ENCODE data around the gene ATP2B3.

Gene ATP2B3

GRCh38 chrX:153539171-153539978, 21.9 kb downstream of the ATP2B3 start:
- DNase-seq: peak; percentile 85

- DNase-seq: no peak
Observed at GRCh38 chrX:153539979-153540358, 22.5 kb downstream of the ATP2B3 start.

DNA sequence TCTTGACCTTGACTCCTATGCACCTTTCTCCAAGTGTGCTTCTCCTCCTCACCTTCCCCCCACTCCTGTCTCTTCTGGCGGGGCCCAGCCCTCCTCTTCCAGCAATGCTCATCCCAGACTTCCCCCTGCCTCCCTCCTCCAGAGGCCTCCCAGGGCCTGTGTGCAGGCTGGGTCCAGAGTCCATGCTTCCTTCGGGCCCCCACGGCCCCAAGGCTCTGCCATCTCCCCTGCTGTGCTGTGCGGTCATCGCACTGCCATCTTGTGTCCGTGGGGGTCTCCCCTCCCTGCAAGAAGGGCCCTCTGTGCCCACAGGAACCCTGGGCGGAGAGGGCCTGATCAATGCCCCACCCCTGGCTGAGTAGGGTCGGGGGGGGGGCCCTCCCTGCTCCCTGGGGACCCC, 27.3 kb downstream of the ATP2B3 start:
- DNase-seq: no peak

DNA sequence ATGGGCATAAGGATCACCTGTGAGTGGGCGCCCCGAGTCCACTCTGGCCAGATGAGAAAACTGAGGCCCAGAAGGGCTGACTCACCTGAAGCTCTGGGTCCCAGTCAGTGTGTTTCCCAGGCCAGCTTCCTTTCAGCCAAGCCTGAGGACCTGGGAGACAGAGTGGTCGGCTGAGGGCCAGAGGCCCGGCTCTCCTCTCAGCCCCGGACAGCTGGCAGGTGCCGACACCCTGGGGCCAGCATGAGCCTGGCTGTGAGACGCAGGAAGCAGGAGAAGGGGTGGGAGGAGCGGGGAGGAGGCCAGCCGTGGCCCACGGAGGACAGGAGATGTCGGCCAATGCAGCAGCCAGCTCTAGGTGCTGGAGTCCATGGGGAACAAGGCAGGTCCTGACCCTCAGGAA, 28.9 kb downstream of the ATP2B3 start:
- no peak for DNase-seq

GRCh38 chrX:153547195-153547594, 29.8 kb downstream of the ATP2B3 start:
- DNase-seq: no peak

GRCh38 chrX:153549231-153549630, 31.8 kb downstream of the ATP2B3 start:
- no peak for DNase-seq

- DNase-seq: no peak
Observed at GRCh38 chrX:153549807-153550206, 32.4 kb downstream of the ATP2B3 start.

DNA sequence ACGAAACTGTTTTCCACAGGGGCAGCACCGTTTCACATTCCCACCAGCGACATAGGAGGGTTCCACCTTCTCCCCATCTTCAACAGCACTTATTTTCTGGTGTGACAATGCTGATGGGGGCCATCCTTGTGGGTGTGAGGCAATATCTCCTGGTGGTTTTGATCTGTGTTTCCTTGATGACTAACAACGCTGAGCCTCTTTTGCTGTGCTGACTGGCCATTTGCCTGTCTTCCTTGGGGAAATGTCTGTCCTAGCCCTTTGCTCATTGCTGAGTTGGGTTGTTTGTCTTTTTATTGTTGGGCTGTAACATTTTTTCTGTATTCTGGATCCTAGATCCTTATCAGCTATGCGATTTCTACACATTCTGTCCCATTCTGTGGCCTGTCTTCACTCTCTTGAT, 33.7 kb downstream of the ATP2B3 start:
- DNase-seq: no peak

DNA sequence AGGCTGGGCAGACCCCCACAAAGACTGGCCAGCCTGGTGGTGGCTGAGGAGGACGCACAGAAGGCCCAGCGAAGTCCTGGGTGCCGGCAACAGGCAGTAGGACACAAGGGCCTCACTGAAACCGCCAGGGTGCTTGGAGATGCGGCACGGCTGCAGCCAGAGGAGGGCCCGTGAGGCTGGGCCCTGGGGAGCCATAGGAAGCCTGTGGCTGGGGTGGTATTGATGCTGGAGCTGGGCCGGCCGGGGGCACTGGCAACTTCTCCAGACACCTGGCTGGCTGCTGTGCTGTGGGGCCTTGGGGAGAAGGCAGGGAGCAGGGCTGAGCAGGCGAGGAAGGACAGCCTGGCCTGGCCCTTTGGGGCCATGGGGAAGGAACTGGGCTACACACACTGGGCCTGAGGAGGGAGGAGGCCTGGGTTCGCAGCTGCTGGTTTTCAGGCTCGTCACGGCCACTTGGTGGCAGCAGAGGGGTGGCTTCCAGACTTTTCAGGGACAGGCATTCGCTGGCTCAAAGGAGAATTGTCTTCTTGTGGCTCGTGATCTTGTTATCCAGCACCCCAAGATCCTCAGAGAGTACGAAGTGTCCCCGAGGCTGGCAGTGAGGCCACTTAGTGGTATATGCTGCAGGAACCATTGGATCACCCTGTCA, 37.2 kb downstream of the ATP2B3 start:
- peak; percentile 83 for DNase-seq

GRCh38 chrX:153556767-153557166, 39.3 kb downstream of the ATP2B3 start:
- DNase-seq: no peak

DNA sequence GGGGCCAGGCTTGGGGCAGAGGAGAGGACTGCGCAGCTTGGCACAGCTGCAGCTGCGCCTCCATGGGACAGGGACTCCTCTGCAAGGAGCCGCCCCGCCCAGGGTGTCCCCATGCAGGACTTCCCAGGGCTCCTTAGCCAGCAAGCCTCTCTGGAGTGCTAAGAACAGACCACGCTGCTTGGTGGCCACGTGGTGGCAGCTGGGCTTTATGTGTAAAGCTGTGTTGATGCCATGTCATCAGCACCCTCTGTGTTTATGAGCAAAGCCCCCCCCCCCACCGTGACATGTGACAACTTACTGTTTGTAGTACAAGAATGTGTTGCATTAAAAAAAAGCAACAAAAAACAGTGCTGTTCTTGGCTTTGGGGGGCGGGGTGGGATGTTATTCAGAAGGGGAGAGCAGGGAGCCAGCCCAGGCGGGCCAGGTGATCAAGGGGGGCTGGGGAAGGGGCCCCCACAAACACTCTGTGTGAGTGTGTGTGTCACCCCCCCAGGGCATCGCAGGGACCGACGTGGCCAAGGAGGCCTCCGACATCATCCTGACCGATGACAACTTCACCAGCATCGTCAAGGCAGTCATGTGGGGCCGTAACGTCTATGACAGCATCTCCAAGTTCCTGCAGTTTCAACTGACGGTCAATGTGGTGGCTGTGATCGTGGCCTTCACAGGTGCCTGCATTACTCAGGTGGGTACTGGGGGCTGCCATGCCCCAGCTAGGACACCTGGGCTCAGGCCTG, 40.3 kb downstream of the ATP2B3 start:
- DNase-seq: no peak

GRCh38 chrX:153560000-153560399, 42.6 kb downstream of the ATP2B3 start:
- no peak for DNase-seq

- no peak for DNase-seq
Observed at GRCh38 chrX:153560466-153560865, 43.0 kb downstream of the ATP2B3 start.

GRCh38 chrX:153561337-153561736, 43.9 kb downstream of the ATP2B3 start:
- DNase-seq: no peak

- no peak for DNase-seq
Observed at GRCh38 chrX:153562546-153562945, 45.1 kb downstream of the ATP2B3 start.

DNA sequence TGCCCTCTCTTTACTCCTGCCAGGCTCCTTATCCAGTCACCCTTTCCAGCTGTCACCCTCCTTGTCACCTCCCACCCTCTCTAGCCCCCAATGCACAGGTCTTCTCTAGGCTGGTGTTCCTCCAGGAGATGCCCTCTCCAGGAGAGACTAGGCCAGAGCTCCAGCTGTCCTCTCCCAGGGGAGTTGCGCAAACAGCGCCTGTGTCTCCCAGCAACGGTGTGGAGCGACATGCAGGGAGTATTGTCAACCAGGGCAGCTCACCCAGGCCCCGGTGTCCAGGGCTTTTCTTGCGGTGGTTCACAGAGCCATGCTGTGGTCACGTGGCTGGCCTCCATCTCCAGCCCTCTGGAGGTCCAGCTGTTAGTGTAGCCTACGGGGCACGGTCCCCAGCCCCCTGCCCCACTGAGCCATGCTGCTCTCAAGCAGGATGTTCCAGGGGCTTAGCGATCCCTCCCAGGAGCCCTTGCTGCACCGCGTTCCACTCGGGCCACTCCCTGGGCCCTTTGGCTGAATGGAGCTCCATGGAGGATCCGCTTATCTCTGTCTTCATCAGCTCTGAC, 46.7 kb downstream of the ATP2B3 start:
- DNase-seq: no peak

GRCh38 chrX:153565996-153566580, 48.6 kb downstream of the ATP2B3 start:
- DNase-seq: no peak

GRCh38 chrX:153568451-153569011, 51.1 kb downstream of the ATP2B3 start:
- DNase-seq: no peak

DNA sequence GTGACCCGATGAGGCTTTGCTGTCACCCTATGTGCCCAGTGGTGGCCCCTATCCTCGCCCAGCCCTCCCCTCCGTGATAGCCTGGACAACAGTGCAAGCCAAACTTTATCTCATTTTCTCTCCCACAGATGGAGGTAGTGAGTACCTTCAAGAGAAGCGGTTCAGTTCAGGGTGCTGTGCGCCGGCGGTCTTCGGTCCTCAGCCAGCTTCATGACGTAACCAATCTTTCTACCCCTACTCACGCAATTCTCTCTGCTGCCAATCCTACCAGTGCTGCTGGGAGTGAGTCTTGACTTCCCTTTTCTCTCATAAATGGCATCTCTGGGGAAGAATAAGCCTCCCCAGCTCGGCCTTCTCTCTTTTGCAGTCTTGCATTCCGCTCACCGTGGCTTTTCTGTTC, 52.0 kb downstream of the ATP2B3 start:
- DNase-seq: no peak

- DNase-seq: no peak
Observed at GRCh38 chrX:153571534-153571908, 54.1 kb downstream of the ATP2B3 start.

GRCh38 chrX:153572601-153573000, 55.2 kb downstream of the ATP2B3 start:
- no peak for DNase-seq

DNA sequence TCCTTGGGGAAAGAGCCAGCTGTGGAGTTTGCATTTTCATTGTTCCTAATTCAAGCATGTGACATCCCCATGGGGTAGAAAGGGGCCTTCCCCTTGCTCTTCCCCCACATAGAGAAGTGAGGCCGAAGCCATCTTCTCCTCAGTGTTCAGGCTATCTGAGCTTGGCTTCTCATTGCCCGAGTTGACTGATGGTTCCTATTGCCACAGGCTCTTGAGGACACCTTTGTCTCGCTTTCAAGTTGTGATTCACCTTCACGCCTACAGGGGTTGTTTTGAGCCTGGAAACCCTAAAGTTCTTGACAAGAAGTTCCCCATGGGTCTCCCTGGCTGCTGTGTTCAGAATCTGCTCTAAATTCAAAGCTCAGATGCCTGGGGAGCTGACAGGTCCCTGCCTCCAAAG, 56.5 kb downstream of the ATP2B3 start:
- DNase-seq: no peak

Data from activated CD8-positive, alpha-beta memory T cell treated with anti-CD3 and anti-CD28 coated beads for 24 hours (primary cell).